Ovary (tissue), 9 donors: Measurements from ENCODE around the gene HHAT. TPM values are rescaled to one million over a fixed set of nuclear protein-coding genes. Genes with fewer than 3 reads are reported as not detected.
"Not testable (repeated sequence)": the region's sequence is repeated elsewhere in the genome, so short reads cannot be mapped to it uniquely, and the experiment has no call there.

Experiments
- DNase-seq, 5 donors: peaks; one replicate each; pipeline ENCODE4 v3.0.0-alpha.2; 2019 to 2020
- H3K27ac ChIP-seq, 2 donors: fragments of 200-600 bp; one replicate each; pipeline versions ENCODE4 v1.5.1 to v1.8.0; 2019 to 2022
- H3K27me3 ChIP-seq: fragments of 200-600 bp; one replicate; pipeline ENCODE4 v1.8.0; 2022
- H3K36me3 ChIP-seq: fragments of 200-600 bp; sonication (generic); one replicate; pipeline ENCODE4 v1.5.1; 2019
- H3K4me1 ChIP-seq: one replicate; pipeline ENCODE4 v1.8.1; 2013; ENCODE audit warnings: mild to moderate bottlenecking, moderate library complexity; ENCODE audit not compliant: insufficient read depth
- H3K4me3 ChIP-seq: fragments of 200-600 bp; sonication (generic); one replicate; pipeline ENCODE4 v1.5.1; 2017
- H3K9me3 ChIP-seq, 2 donors: fragments of 200-600 bp in 1 of 2; sonication (generic) in 1 of 2; one replicate each; pipeline versions ENCODE4 v1.5.1 to v1.8.1; 2013 to 2019; ENCODE audit warnings: mild to moderate bottlenecking in 1 of 2, moderate library complexity in 1 of 2
- EP300 ChIP-seq: sonication (generic); formaldehyde crosslinking; IDR thresholded peaks from one replicate; pipeline ENCODE4 v1.6.1; 2017; ENCODE audit warnings: antibody characterized with exemption
- POLR2A ChIP-seq: fragments of 450-650 bp; IDR thresholded peaks from one replicate; pipeline ENCODE4 v1.6.1; 2017; ENCODE audit warnings: antibody characterized with exemption, mild to moderate bottlenecking, moderate library complexity
- WGBS, 3 donors: extraction: QIAGEN DNeasy Blood & Tissue Kit in 1 of 3; methylation state at CpG; one replicate each; pipeline versions ENCODE4 v1.1.5 to v1.1.7; 2013 to 2017; 5-methylcytosine and 5-hydroxymethylcytosine counted together
- intact Hi-C, 4 donors: fragments of 100-400 bp; cut with DNase I; formaldehyde crosslinking; loops; one replicate each; pipeline versions ENCODE4 v1.11.0 to v1.15.1; 2022 to 2023
- polyA plus RNA-seq, 2 donors: library from polyadenylated mRNA; stranded (reverse); fragments of 200-250 nt in 1 of 2; fragments of 350-450 nt in 1 of 2; fragmentation: Illumina TruSeq in 1 of 2; extraction: RNeasy Lipid Tissue Mini Kit (QIAGEN cat#74804) in 1 of 2; gene quantifications; one replicate each; pipeline ENCODE4 v1.2.3, GENCODE V29; 2013 to 2014
- total RNA-seq, 7 donors: library from RNA; depleted of rRNA in 2 of 7; stranded (reverse); fragments of >200 nt in 2 of 7; fragmentation: NEBNext Ultra II Directional in 3 of 7; extraction: Animal tissue kit (Norgen Biotek cat#: 25700) in 3 of 7; gene quantifications; one replicate each; pipeline versions ENCODE4 v1.1.0 to v1.2.4, GENCODE V29; 2016 to 2023
- TF ChIP-seq, protein P1 (sequence below), 3 donors: fragments of 450-650 bp in 2 of 3; fragments of 200-600 bp in 1 of 3; IDR thresholded peaks; one replicate each; pipeline versions ENCODE4 v1.5.1 to v1.8.0; 2016 to 2022; ENCODE audit warnings: antibody characterized with exemption in 3 of 3, mild to moderate bottlenecking in 1 of 3
- donor health status: DM: no; HTN: no; CAD: no; lungs with moderate emphysema.
- donor health status: DM: no; HTN: no; CAD: no.
- donor health status: Bipolar disorder and iron deficiency.
- donor health status: DM: yes; HTN: yes; CAD: no.
- donor health status: DM: no; HTN: no; CAD: no.
- donor health status: DM: yes; HTN: yes; CAD: no.

HHAT gene
- total and polyA plus RNA-seq, 9 donors = 2.1 to 10.5 (median 4.1) TPM

DNA sequence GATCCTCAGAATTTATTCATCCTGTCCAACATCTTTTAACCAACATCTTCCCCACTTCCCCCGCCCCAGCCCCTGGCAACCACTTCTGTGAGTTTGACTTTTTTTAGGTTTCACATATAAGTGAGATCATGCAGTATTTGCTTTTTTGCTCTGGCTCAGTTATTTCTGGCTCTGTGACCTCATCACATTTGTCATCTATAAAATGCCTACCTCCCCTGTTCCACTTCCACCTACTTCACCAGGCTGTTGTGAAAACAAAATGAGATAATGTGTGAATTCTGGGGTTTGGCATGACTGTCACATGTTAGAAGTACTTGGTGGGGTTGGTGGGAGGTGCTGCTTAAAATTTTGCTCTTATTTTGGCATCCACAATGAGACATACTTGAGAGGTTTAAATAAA is 18.4 kb downstream of the HHAT start:
- Histone ChIP-seq H3K9me3 (no peaks in the 10 kb centered on the region), H3K36me3 (no peaks in the 10 kb centered on the region), H3K27me3 (no peaks in the 10 kb centered on the region), H3K4me1 (no peaks in the 10 kb centered on the region), H3K27ac (no peak overlapping the region), H3K4me3 (no peak overlapping the region)
- intact Hi-C loops = no loop called here
- TF ChIP-seq EP300 (no peak), POLR2A (no peak)
- TF ChIP-seq, protein P1, sequence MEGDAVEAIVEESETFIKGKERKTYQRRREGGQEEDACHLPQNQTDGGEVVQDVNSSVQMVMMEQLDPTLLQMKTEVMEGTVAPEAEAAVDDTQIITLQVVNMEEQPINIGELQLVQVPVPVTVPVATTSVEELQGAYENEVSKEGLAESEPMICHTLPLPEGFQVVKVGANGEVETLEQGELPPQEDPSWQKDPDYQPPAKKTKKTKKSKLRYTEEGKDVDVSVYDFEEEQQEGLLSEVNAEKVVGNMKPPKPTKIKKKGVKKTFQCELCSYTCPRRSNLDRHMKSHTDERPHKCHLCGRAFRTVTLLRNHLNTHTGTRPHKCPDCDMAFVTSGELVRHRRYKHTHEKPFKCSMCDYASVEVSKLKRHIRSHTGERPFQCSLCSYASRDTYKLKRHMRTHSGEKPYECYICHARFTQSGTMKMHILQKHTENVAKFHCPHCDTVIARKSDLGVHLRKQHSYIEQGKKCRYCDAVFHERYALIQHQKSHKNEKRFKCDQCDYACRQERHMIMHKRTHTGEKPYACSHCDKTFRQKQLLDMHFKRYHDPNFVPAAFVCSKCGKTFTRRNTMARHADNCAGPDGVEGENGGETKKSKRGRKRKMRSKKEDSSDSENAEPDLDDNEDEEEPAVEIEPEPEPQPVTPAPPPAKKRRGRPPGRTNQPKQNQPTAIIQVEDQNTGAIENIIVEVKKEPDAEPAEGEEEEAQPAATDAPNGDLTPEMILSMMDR (IDR thresholded peaks at IDR 0.05) = no peak
- DNase-seq = no peak
- WGBS, 3 donors = 88 to 96% (median 91%) methylated on average over 1 of the region's 1 CpG

DNA sequence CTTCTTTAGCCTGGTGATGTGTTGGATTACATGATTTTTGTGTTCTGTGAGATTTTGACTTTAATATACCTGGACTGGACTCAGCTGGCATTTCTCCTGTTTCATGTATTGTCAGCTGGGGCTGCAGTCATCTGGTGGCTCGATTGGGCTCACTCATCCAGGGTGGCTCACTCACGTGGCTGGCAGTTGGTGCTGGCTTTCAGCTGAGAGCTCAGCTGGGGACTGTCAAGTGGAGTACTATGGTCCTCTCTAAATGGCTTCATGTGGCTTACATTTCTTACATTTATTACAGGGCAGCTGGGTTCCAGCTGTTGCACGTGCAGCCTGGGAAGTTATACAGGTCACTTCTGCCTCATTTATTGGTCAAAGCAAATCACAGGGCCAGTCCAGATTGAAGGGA is 22.8 kb downstream of the HHAT start:
- no peak overlapping the region for H3K27ac ChIP-seq
- no peak for TF ChIP-seq EP300
- no peak for TF ChIP-seq POLR2A
- TF ChIP-seq, protein P1 (IDR thresholded peaks at IDR 0.05) = no peak
- no peaks in the 10 kb centered on the region for H3K4me1 ChIP-seq
- H3K9me3 ChIP-seq = no peaks in the 10 kb centered on the region
- WGBS, 3 donors = 66 to 73% (median 72%) methylated on average over 3 of the region's 3 CpGs
- H3K36me3 ChIP-seq = no peaks in the 10 kb centered on the region
- no peaks in the 10 kb centered on the region for H3K27me3 ChIP-seq
- intact Hi-C loops = no loop called here
- H3K4me3 ChIP-seq = no peak overlapping the region
- DNase-seq = no peak

DNA sequence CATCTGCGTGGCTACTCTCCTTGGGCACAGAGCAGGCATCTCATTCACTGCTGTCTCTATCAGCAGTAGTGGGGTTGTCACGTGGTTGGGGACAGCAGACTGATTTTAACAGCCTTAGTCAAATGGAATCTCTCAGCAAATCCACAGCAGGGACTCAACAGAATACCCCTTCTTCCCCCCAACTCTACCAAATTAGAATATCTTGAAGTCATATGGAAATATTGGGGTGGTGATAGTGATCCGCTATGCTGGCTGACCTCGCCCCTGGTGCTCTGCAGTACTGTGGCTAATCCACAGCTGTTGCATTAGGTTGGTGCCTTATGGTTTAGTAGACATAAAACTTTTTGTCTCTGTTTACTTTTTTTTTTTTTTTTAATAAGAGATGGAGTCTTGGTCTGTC is 23.9 kb downstream of the HHAT start:
- no peak for TF ChIP-seq POLR2A
- no peaks in the 10 kb centered on the region for H3K9me3 ChIP-seq
- H3K36me3 ChIP-seq = no peaks in the 10 kb centered on the region
- no peaks in the 10 kb centered on the region for H3K4me1 ChIP-seq
- H3K27ac ChIP-seq = no peak overlapping the region
- H3K27me3 ChIP-seq = no peaks in the 10 kb centered on the region
- 92 to 93% (median 93%) methylated on average over 4 of the region's 4 CpGs for WGBS, 3 donors
- intact Hi-C loops = no loop called here
- no peak for DNase-seq
- no peak overlapping the region for H3K4me3 ChIP-seq

DNA sequence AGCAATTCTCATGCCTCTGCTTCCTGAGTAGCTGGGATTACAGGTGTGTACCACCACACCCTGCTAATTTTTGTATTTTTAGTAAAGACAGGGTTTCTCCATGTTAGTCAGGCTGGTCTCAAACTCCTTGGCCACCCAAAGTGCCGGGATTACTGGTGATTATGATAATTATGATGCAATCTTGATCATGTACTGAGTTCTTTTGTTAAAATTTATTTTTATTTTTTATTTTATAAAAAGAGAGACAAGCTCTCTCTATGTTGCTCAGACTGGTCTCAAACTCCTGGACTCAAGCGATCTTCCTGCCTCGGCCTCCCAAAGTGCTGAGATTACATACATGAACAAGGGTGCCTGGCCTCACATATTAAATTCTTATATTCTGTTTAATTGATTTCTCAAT is 25.6 kb downstream of the HHAT start:
- intact Hi-C loops, H3K9me3 ChIP-seq, H3K4me1 ChIP-seq, H3K27ac ChIP-seq, H3K36me3 ChIP-seq, DNase-seq, H3K4me3 ChIP-seq, H3K27me3 ChIP-seq: not testable (repeated sequence)
- 96 to 98% (median 97%) methylated on average over 3 of the region's 3 CpGs for WGBS, 3 donors

DNA sequence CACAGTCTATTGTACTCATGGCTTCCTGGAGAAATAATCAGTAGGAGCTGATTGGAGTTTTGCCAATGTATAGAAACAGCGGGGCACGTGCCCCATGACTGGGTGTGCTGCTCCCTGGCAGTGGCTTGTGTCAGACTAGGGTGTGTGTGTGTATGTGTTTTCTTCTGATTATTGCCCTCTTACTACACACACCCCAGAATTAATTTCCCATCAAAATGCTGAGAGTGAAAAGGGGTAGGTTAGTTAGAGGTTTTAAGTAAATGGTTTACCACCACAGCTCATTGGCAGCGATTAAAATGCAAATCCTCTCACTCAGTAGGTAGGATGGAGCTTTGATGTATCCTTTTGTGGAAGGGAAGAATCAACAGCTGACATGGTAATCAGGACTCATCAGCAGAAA is 29.9 kb downstream of the HHAT start:
- Histone ChIP-seq H3K9me3 (no peaks in the 10 kb centered on the region), H3K27me3 (no peaks in the 10 kb centered on the region), H3K27ac (no peak overlapping the region), H3K36me3 (no peaks in the 10 kb centered on the region), H3K4me3 (no peak overlapping the region), H3K4me1 (no peaks in the 10 kb centered on the region)
- intact Hi-C loops = no loop called here
- DNase-seq = no peak
- TF ChIP-seq EP300 (no peak), POLR2A (no peak)
- TF ChIP-seq, protein P1 (IDR thresholded peaks at IDR 0.05) = no peak
- WGBS, 3 donors = 64 to 65% (median 64%) methylated on average over 3 of the region's 3 CpGs

DNA sequence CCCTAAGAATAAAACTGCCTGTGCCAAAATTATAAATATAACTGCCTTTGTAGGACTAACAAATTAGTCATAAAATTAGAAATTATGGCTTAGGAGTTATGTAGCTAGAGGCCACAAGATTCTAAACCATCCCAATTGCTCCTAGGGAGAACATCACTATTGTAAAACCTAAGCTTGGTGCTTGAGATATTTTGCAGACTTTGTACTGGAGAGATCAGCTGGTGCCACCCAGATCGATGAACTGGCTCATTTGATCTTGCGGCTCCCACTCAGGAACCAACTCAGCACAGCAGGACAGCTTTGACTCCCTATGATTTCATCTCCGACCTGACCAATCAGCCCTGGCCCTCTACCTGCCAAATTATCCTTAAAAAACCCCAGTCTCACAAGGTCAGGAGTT is 30.6 kb downstream of the HHAT start:
- Histone ChIP-seq H3K4me1 (no peaks in the 10 kb centered on the region), H3K27me3 (no peaks in the 10 kb centered on the region), H3K27ac (no peak overlapping the region), H3K4me3 (no peak overlapping the region), H3K36me3 (no peaks in the 10 kb centered on the region), H3K9me3 (no peaks in the 10 kb centered on the region)
- TF ChIP-seq, protein P1 (IDR thresholded peaks at IDR 0.05) = no peak
- TF ChIP-seq EP300 (no peak), POLR2A (no peak)
- intact Hi-C loops = no loop called here
- WGBS, 3 donors = 87 to 93% (median 89%) methylated on average over 3 of the region's 3 CpGs
- DNase-seq = no peak
